RPMI8226 (cell line): ENCODE data around the gene DLG3.
A peak's percentile ranks its signal among the peaks of the same experiment; 100 is the strongest.

Experiments used
- DNase-seq: peaks from one replicate; pipeline ENCODE4 v3.0.0-alpha.2; 2015

The DLG3 gene

DNA sequence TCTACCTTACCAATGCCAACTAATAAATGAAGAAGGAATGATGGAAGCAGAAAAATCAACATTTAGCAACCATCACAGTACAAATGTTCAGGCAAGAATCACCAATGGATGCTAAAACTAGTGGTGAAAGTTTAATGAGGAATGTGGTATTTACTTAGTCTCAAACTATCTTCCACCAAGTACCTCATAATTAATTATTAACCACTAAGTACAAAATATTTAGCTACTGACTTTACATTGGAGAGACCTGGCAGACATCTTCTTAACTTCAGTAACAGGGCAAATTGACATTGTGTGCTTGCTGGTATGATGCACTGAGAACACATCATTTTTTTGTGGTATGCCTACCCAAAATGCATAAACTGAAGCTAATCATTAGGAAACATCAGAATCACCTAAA is 82.4 kb downstream of the DLG3 start:
- DNase-seq: no peak

DNA sequence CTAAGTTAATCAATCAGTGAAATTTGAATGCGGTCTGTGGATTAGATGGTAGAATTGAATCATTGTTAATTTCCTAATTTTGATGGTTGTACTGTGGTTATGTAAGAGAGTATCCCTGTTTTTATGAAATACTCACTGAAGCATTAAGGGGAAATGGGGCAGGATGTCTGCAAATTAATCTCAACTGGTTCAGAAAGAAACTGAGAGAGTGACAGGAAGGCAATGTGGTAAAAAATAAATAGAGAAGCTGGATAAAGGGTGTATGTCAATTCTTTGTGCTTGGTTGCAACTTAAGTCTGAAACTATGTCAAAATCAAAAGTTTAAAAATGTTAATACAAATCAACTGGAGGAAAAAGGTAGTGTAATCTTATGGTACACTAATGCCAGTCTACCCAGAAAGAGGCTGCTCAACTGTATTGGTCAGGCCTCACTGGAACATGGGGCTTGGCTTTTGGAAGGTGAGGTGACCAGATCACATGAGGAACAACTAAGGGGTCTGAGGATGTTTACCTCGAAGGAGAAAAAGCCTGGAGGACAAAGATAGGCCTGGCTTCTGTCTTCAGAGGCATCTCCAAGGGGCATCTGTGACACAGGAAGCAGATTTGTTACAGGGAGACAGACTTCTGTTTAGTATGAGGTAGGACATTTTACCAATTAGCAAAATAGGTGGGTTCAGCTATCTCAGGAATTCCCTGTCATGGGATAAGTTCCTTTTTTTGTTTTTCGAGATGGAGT is 83.1 kb downstream of the DLG3 start:
- DNase-seq: no peak

DNA sequence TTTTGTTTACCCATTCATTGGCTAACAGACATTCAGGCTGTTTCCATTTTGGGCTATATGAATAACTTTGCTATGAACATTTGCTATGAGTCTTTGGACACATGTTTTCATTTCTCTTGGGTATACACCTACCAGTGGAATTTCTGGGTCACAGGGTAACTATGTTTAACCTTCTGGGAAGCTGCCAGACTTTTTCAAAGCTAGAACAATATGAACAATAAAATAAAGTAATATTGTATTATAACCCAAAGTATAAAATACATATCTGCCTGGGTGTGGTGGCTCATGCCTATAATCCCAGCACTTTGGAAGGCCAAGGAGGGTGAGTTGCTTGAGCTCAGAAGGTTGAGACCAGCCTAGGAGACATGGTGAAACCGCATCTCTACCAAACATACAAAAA is 90.6 kb downstream of the DLG3 start:
- no peak for DNase-seq

DNA sequence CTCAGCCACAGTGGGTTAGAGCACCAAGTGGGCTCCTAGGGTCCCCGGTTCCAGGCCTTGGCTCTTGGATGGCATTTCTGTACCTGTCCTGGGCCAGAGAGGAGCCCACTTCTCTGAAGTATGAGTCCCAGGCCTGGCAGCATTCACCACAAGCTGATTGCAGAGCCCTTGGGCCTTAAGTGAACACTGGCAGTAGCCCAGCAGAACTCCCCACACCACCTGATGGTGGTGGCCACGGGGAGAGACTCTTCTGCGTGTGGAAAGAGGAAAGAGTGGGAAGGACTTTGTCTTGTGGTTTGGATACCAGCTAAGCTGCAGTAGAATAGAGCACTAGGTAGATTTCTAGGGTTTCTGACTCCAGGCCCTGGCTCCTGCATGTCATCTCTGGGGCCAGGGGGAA is 104.8 kb downstream of the DLG3 start:
- DNase-seq: no peak

DNA sequence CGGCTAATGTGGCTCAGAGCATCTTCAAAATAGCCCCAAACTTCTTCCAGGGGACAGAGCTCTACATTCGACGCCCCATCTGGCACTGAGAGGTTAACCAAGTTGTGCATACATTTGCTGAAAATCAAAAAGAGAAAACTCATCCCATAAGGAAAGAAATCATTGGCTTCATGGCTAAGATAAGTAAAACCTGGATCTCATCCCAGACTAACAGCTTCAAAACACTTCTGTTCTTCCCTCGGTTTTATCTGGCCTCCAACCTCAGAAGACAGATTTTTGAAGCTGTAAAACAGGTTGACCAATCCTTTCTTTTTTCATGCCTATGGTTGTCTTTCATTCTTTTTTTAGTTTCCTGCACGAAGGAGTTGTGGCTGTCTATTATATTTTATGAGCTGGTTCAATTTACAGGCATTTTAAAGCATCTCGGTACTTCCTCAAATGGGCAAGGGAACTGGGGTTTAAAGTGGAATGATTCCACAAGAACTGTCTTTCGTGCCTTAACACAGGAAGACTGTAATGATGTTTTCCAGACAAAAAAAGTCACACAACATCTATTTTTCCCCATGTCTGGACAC is 107.6 kb downstream of the DLG3 start:
- no peak for DNase-seq

DNA sequence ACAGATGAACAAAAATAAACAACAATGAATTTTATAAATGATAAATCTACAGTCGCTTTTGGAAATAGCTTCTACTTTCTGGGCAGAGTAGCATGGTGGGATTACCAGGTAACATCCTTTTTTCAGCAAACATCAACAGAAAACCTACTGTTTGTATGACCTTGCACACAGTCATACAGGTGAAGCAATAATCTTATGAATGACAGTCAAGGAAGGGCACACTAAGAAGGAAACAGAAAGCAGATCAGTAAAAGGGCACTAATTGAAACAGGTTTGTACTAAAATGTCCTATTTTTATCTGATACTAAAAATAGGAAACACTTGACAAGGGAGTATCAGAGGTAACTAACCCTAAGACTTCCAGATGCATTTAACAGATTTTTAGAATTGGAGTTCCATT is 108.9 kb downstream of the DLG3 start:
- DNase-seq: no peak

DNA sequence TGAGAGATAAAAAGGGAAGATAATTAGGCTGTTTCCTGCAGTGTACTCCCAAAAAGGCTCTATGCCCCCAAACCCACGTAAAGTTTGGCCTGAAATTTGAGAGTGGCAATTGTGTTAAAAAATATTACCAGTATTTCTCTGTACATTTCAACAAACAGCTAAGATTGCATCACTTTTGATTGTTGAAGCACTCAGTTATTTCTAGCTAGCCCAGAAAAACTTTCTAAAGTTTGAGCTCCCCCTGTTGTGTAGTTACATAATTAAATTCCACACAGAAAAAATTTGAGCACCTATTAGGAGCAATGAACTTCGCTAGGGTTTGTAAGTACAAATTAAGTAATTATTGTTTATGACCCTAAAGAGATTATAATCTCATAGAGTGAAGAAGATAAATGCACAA is 109.4 kb downstream of the DLG3 start:
- DNase-seq: peak; percentile 5

DNA sequence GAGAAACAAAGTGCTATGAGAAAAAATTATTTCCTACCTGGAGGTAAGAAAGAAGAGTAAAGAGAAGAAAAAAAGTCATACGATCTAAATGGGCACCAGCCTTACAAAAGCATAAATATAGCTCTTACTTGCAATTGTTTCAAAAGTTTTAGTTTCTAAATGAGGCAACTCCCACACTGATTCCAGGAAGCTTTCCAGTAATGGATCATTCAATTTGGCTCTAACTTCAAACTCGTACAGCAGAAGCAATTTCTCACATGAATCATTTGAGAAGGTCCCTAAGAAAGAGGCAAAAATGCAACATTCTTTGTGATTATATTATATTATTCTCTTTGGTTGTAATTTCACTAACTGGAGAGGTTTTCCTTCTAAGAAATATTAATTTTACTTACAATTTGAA is 109.9 kb downstream of the DLG3 start:
- no peak for DNase-seq

DNA sequence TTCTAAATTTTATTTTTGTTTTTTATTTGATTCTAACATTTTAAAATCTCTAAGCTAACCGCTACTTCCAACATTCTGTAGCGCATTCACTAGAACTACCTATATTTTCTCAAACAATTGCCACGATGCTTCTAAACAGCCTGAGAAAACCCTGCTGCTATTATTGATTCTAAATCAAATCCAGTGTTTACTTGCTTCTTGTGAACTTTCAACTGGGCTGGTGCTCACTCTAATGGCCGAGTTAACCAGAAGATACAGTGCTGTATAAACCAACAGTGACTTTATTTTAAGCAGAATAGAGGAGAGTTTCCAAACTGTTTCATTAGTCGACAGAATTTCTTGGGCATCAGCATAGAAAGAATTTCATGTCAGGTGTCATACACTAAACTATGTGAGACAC is 110.3 kb downstream of the DLG3 start:
- DNase-seq: no peak
